Activated T-cell treated with anti-CD3 and anti-CD28 coated beads for 48 hours (primary cell): ENCODE data around the gene ZNF674.
"Not testable (repeated sequence)": the region's sequence is repeated elsewhere in the genome, so short reads cannot be mapped to it uniquely, and the experiment has no call there.

Experiments
- DNase-seq: peaks from one replicate; pipeline ENCODE4 v3.0.0-alpha.2; 2020; ENCODE audit warnings: low read depth

The ZNF674 gene

GRCh38 chrX:46569621-46570020, 24.4 kb upstream of the ZNF674 start:
- DNase-seq = no peak

DNA sequence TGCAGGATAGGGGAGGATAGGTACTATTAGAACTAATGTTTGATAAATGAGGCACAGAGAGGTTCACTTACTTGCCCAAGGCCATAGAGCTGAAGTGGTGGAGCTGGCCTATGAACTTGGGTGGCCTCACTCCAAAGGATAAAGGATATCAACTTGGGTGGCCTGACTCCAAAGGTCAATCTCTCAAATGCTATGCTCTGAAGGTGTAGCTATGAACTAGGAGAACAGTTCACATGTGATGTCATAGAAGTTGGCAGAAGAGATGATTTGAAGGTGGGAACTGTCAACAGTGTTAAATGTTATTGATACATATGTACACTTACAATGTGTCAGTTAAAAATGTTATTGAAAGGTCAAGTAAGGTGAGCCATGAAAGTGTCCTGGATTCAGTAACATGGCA, 22.2 kb upstream of the ZNF674 start:
- DNase-seq = no peak

DNA sequence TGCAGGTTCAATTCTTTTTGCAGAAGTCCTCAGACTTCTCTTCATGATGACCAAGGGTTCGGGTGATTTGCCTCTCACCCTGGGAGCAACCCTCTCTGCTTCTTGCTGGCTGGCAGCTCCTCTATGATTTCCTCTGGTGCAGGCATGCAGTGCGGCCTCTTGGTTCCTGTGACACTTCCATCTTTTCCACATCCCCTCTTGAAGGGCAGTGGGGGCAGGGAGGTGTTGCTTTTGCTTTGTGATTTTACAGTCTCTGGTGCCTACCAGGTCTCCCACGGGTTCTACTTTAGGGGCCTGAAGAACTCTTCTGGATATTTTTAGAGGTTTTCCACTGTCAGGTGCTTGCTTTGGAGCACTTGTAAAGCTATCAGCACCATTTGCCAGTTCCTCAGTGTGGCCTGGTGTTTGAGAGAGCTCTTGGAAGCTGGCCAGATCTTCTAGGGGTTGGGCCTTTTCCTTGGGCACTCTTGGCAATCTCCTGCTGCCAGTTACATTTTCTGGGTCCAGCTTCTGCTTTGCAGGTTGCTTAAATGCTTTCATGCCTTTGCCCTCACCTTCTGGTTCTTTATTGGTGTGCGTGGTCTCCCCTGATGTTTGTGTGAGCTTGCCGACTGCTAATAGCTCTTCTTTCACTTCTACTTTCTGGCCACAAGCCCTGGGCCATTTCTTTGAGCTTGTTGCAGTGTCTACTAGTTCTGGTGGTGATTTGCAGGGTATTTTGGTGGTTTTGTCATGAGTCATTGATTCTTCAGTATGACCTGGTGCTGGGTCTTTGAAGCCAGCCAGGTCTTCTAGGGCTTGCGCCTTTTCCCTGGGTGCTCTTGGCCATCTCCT, 16.8 kb upstream of the ZNF674 start:
- no peak for DNase-seq

DNA sequence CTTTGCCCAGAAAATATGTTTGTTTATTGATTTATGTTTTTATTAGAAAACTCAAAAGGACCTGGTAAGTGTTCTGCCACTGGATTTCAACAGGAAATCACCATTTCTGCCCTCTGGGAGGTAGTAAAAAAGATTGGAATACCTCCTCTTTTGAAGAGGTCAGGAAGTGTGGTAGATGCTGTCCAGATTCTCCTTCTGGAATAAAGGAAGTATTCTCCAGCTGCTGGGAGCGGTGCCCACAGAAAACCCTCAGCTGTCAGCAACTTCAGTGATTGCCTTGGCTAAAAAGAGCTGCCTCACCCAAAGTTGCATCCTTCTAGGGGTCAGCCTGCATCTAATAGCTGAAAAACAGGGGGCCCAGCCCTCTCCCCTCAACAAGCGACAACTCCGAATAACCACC, 13.8 kb upstream of the ZNF674 start:
- no peak for DNase-seq

DNA sequence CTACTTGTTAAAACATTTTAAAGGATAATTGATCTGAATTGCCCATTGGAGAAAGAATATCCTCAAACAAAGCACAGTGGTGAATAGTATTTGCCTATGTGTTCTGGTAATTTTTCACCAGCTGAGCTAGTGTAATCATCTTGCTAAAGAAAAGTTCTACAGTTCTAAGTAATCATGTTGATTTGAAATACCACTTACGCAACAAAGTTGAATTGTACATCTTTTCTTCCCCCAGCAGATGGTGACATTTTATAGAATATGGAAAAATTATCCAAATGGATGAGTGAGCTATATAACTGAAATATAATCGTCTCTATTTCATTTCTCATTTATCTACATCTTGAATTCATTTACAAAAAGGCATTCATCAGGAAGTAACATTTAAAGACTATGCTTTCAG, 9.7 kb upstream of the ZNF674 start:
- DNase-seq = no peak

- no peak for DNase-seq
Observed at GRCh38 chrX:46553935-46554334, 8.7 kb upstream of the ZNF674 start.

GRCh38 chrX:46551494-46552128, 6.4 kb upstream of the ZNF674 start:
- DNase-seq = no peak

DNA sequence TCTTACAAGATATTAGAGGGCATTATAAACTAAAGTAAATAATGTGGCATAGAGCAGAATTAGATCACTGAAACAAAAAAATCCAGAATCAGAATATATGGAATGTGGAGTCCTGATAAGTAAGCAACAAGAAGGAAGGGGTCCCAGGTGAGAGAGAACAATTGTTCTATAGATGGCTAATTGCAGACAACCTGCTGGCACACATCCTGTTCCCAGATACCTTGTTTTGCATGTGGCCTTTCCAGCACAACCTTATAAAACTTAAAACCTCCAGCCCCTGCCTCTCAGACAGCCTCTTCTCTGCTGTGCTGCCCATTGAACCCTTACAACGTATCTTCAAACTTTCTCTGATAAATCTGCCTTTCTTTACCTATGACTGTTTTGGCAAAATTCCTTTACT, 4.7 kb upstream of the ZNF674 start:
- no peak for DNase-seq

GRCh38 chrX:46547857-46548256, 2.6 kb upstream of the ZNF674 start:
- no peak for DNase-seq

- not testable (repeated sequence) for DNase-seq
Observed at GRCh38 chrX:46544527-46544926, 694 bp downstream of the ZNF674 start.

- no peak for DNase-seq
Observed at GRCh38 chrX:46543441-46543840, 1.8 kb downstream of the ZNF674 start.

DNA sequence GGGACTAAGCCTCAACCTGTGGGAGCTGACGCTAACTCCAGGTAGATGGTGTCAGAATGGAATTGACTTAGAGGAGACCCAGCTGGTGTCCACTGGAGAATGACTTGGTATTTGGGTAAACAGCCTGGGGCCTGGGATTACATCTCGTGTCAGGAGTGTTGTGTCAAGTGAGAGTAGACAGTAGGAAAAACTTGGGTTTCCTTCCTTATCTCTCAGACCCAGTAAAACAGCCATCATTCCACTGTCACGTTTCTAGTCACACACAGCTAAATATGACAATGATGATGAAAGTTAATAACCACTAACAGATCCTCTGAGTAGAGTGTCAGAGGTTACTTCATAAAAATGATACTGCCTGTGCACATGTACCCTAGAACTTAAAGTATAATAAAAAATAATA, 13.8 kb downstream of the ZNF674 start:
- no peak for DNase-seq

GRCh38 chrX:46530404-46530908, 14.8 kb downstream of the ZNF674 start:
- not testable (repeated sequence) for DNase-seq

DNA sequence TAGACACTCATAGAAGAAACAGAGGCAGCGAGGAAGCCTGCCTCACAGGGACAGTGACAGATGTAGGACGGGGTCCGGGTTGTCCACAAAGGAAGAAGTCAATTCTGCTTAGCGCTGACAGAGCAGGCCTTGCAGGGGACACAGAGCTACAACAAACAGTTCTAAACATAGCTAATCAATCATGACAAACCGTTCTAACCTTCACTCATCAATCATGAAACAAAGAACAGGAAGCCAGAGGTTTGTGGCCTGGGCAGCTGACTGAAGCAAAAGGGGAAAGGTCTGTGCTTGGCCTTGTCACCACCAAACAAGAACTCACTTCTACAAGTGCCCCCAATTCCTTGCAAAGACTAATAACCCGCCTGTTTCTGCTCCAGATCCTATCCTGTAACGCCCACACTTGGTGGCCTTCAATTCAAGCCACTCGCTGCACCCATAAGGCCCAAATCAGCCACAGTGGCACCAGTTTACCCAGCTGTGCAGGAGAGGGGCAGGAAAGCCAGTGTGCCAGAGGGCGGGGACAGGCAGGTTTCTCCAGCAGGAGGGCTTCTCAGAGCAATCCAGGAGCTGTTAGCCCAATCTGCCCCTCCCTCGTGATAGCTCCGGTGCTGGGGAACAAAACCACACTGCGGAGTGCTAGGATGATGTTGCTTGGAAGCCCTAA, 15.3 kb downstream of the ZNF674 start:
- not testable (repeated sequence) for DNase-seq

DNA sequence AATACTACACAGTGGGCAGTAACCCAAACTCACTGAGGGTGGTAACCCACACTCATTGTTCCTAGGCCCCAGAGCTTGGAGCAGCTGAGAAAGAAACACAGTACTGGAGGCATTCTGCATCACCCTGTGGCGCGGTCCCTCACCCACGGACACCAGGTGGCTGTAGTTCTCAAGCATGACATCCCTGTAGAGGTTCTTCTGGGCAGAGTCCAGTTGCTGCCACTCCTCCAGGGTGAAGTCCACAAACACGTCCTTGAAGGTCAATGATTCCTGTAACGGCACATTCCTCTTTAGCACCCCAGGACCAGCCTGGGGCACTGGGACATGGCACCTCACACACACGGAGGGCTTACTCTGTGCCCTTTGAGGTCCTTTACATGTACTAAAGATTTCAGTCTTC, 16.6 kb downstream of the ZNF674 start:
- DNase-seq = not testable (repeated sequence)

- no peak for DNase-seq
Observed at GRCh38 chrX:46506076-46506475, 39.1 kb downstream of the ZNF674 start.

GRCh38 chrX:46502848-46503247, 42.4 kb downstream of the ZNF674 start:
- no peak for DNase-seq

DNA sequence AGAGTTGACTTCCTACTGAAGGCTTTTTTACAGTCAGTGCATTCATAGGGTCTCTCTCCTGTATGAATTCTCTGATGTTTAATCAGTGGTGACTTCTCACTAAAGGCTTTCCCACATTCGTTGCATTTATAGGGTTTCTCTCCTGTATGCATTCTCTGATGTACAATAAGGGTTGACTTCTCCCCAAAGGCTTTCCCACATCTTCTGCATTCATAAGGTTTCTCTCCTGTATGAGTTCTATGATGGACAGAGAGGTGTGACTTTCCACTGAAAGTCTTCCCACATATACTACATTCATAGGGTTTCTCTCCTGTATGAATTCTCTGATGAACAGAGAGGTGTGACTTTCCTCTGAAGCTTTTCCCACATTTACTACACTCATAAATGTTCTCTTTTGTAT, 45.2 kb downstream of the ZNF674 start:
- DNase-seq = no peak

- DNase-seq = no peak
Observed at GRCh38 chrX:46488712-46489111, 56.5 kb downstream of the ZNF674 start.

DNA sequence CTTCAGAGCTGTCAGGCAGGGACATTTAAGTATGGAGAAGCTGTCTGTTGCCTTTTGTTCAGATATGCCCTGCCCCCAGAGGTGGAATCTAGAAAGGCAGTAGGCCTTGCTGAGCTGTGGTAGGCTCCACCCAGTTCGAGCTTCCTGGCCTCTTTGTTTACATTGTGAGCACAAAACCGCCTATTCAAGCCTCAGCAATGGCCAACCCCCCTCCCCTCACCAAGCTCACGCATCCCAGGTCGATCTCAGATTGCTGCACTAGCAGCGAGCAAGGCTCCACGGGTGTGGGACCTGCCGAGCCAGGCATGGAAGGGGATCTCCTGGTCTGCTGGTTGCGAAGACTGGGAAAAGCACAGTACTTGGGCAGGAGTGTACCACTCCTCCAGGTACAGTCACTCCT, 59.3 kb downstream of the ZNF674 start:
- no peak for DNase-seq

- DNase-seq = not testable (repeated sequence)
Observed at GRCh38 chrX:46478634-46479033, 66.6 kb downstream of the ZNF674 start.

- no peak for DNase-seq
Observed at GRCh38 chrX:46477435-46477834, 67.8 kb downstream of the ZNF674 start.

GRCh38 chrX:46465203-46465602, 80.0 kb downstream of the ZNF674 start:
- no peak for DNase-seq
